ENCODE data around the gene DUSP14.

Gene DUSP14

GRCh38 chr17:37512442-37513068 lies 22.9 kb downstream of the DUSP14 start:
- DNase-seq (ENCODE audit: extremely low read depth in 1 of 2, low read depth in 1 of 2), result no peak

- DNase-seq (ENCODE audit: extremely low read depth in 1 of 2, low read depth in 1 of 2), result no peak
These were observed 24.0 kb downstream of the DUSP14 start for GRCh38 chr17:37513711-37514110.

GRCh38 chr17:37516127-37516571 lies 26.5 kb downstream of the DUSP14 start:
- no peak for DNase-seq (ENCODE audit: extremely low read depth in 1 of 2, low read depth in 1 of 2)

GRCh38 chr17:37517881-37518280 lies 28.2 kb downstream of the DUSP14 start:
- no peak for DNase-seq (ENCODE audit: extremely low read depth in 1 of 2, low read depth in 1 of 2)

- DNase-seq (ENCODE audit: extremely low read depth in 1 of 2, low read depth in 1 of 2), result no peak
These were observed 29.1 kb downstream of the DUSP14 start for GRCh38 chr17:37518826-37519225.

GRCh38 chr17:37519251-37519985 lies 29.7 kb downstream of the DUSP14 start:
- DNase-seq (ENCODE audit: extremely low read depth in 1 of 2, low read depth in 1 of 2), result no peak

GRCh38 chr17:37520174-37520573 lies 30.5 kb downstream of the DUSP14 start:
- DNase-seq (ENCODE audit: extremely low read depth in 1 of 2, low read depth in 1 of 2), result no peak

- DNase-seq (ENCODE audit: extremely low read depth in 1 of 2, low read depth in 1 of 2), result no peak
These were observed 32.1 kb downstream of the DUSP14 start for GRCh38 chr17:37521821-37522220.

- DNase-seq (ENCODE audit: extremely low read depth in 1 of 2, low read depth in 1 of 2), result no peak
These were observed 34.1 kb downstream of the DUSP14 start for GRCh38 chr17:37523715-37524219.

GRCh38 chr17:37527249-37527851 lies 37.7 kb downstream of the DUSP14 start:
- no peak for DNase-seq (ENCODE audit: extremely low read depth in 1 of 2, low read depth in 1 of 2)

GRCh38 chr17:37530420-37530819 lies 40.7 kb downstream of the DUSP14 start:
- DNase-seq (ENCODE audit: extremely low read depth in 1 of 2, low read depth in 1 of 2), result no peak

- no peak for DNase-seq (ENCODE audit: extremely low read depth in 1 of 2, low read depth in 1 of 2)
These were observed 43.1 kb downstream of the DUSP14 start for GRCh38 chr17:37532756-37533155.

- no peak for DNase-seq (ENCODE audit: extremely low read depth in 1 of 2, low read depth in 1 of 2)
These were observed 46.2 kb downstream of the DUSP14 start for GRCh38 chr17:37535906-37536305.

- DNase-seq (ENCODE audit: extremely low read depth in 1 of 2, low read depth in 1 of 2), result no peak
These were observed 49.4 kb downstream of the DUSP14 start for GRCh38 chr17:37538981-37539659.

- DNase-seq (ENCODE audit: extremely low read depth in 1 of 2, low read depth in 1 of 2), result no peak
These were observed 52.4 kb downstream of the DUSP14 start for GRCh38 chr17:37541880-37542660.

GRCh38 chr17:37543637-37544052 lies 54.0 kb downstream of the DUSP14 start:
- DNase-seq (ENCODE audit: extremely low read depth in 1 of 2, low read depth in 1 of 2), result no peak

- no peak for DNase-seq (ENCODE audit: extremely low read depth in 1 of 2, low read depth in 1 of 2)
These were observed 55.8 kb downstream of the DUSP14 start for GRCh38 chr17:37545486-37545885.

GRCh38 chr17:37546302-37546701 lies 56.6 kb downstream of the DUSP14 start:
- DNase-seq (ENCODE audit: extremely low read depth in 1 of 2, low read depth in 1 of 2), result no peak

GRCh38 chr17:37547986-37548385 lies 58.3 kb downstream of the DUSP14 start:
- DNase-seq (ENCODE audit: extremely low read depth in 1 of 2, low read depth in 1 of 2), result no peak

- DNase-seq (ENCODE audit: extremely low read depth in 1 of 2, low read depth in 1 of 2), result no peak
These were observed 62.1 kb downstream of the DUSP14 start for GRCh38 chr17:37551788-37552187.
